Measurements from ENCODE around the gene IGF2.

DNA sequence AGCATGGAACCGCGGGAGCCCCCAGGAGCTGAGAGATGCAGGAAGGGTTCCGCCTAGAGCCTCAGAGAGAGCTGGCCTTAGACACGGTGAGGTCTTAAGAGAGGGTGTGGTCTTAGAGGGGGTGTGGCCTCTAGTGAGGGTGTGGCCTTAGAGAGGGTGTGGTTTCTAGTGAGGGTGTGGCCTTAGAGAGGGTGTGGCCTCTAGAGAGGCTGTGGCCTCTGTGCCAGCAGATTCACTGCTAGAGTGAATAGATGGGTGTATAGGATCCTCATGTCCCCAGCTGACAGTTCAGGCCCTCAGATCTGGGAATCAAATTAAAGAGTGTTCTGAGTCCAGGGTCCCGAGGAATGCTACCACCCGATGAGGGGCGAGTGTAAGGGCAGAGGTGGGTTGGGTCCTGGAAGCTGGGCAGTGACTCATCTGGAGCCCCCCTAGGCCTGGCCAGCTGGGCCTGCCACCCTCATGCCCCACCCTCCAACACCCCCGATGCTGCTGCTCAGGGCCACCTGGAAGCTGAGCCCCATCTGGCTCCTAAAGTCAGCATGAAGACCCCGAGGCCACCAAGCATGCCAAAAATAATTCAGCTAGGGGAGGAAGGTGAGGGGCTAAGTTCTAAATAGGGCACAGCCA lies 49.5 kb downstream of the IGF2 start:
- TF ChIP-seq CTCF (IDR thresholded peaks at IDR 0.05) = no peak
- TF ChIP-seq POLR2A (IDR thresholded peaks at IDR 0.05) = no peak

Measured in testis (tissue), 2 donors.